NCI-H2171 treated with DMSO at 0.1 percent for 48 hours (cell line): ENCODE results near the gene SERPINB7.

Experiments used
- DNase-seq: peaks from one replicate; lab custom pipeline; 2025; lab: John Stamatoyannopoulos, UW

Gene SERPINB7

GRCh38 chr18:63850020-63850419 is 74.8 kb downstream of the SERPINB7 start:
- DNase-seq, result no peak

GRCh38 chr18:63850636-63851035 is 75.4 kb downstream of the SERPINB7 start:
- DNase-seq, result no peak
